K562 (cell line): ENCODE measurements around the gene CDR2L. TPM values are rescaled to one million over a fixed set of nuclear protein-coding genes. Genes with fewer than 3 reads are reported as not detected.

Source experiments
- ATF7 ChIP-seq: fragments of 450-650 bp; IDR thresholded peaks from 2 replicates; pipeline ENCODE4 v1.7.1; 2014; ENCODE audit warnings: mild to moderate bottlenecking, moderate library complexity
- CUX1 ChIP-seq: fragments of 200-800 bp; sonication (Bioruptor generic); IDR thresholded peaks from 2 replicates; pipeline ENCODE4 v1.6.1; 2016; ENCODE audit warnings: missing genetic modification characterization, missing compliant biosample characterization
- FOXJ3 ChIP-seq: sonication (generic); formaldehyde crosslinking; IDR thresholded peaks from 2 replicates; pipeline ENCODE4 v1.4.0; 2020; ENCODE audit warnings: mild to moderate bottlenecking, missing genetic modification reagents
- GTF2B ChIP-seq: IDR thresholded peaks from 2 replicates; pipeline ENCODE4 v1.6.1; 2011; ENCODE audit not compliant: insufficient read length; ENCODE audit errors: extremely low read depth
- KDM4B ChIP-seq, 2 experiments: fragments of 450-650 bp in 1 of 2; sonication (generic) in 1 of 2; IDR thresholded peaks; 2 replicates each; pipeline ENCODE4 v1.6.1; 2016 to 2017; ENCODE audit warnings: borderline replicate concordance in 2 of 2, antibody characterized with exemption in 1 of 2, low read depth in 1 of 2, mild to moderate bottlenecking in 1 of 2
- KLF13 ChIP-seq: fragments of 450-650 bp; IDR thresholded peaks from 2 replicates; pipeline ENCODE4 v1.6.1; 2016; ENCODE audit warnings: missing genetic modification characterization, low read depth, mild to moderate bottlenecking, missing compliant biosample characterization, moderate library complexity, borderline replicate concordance
- POLR2AphosphoS2 ChIP-seq: IDR thresholded peaks from 2 replicates; pipeline ENCODE4 v1.6.1; 2012; ENCODE audit warnings: low read length, improper control_type of control experiment
- SAFB ChIP-seq: fragments of 200-400 bp; formaldehyde crosslinking; IDR thresholded peaks from 2 replicates; pipeline ENCODE4 v1.6.1; 2017; ENCODE audit warnings: low read depth, low read length, borderline replicate concordance
- SIX5 ChIP-seq, 2 experiments: IDR thresholded peaks; 2 replicates each; pipeline ENCODE4 v1.6.1; 2011; ENCODE audit warnings: low read length in 2 of 2, borderline replicate concordance in 1 of 2, low read depth in 1 of 2, mild to moderate bottlenecking in 1 of 2, moderate library complexity in 1 of 2; ENCODE audit not compliant: insufficient read depth in 1 of 2
- SOX6 ChIP-seq: fragments of 450-650 bp; IDR thresholded peaks from 2 replicates; pipeline ENCODE4 v1.6.1; 2014; ENCODE audit warnings: mild to moderate bottlenecking
- UBTF ChIP-seq, 2 experiments: IDR thresholded peaks; 2 replicates each; pipeline ENCODE4 v1.6.1; 2012; ENCODE audit warnings: improper control_type of control experiment in 2 of 2, low read depth in 2 of 2, low read length in 2 of 2, borderline replicate concordance in 1 of 2
- XRCC4 ChIP-seq: IDR thresholded peaks from one replicate; pipeline ENCODE4 v1.6.1; 2011; ENCODE audit not compliant: insufficient read depth, insufficient read length; ENCODE audit errors: extremely low read depth
- ZBTB9 ChIP-seq: fragments of 450-650 bp; formaldehyde crosslinking; IDR thresholded peaks from 2 replicates; pipeline ENCODE4 v1.4.0; 2020; ENCODE audit warnings: mild to moderate bottlenecking, moderate library complexity
- ZC3H11A ChIP-seq: IDR thresholded peaks from 2 replicates; pipeline ENCODE4 v1.6.1; 2012; ENCODE audit warnings: low read depth, low read length, improper control_type of control experiment
- polyA plus RNA-seq, 8 experiments: library from polyadenylated mRNA; depleted of rRNA in 4 of 8; stranded (reverse) in 5 of 8; unstranded in 3 of 8; fragments of >200 nt; fragmentation: Nextera tagmentation in 2 of 8; fragmentation: Illumina TruSeq in 1 of 8; extraction: Ambion mirVana in 2 of 8; extraction: Trizol in 1 of 8; gene quantifications; 2 replicates each; pipeline versions ENCODE4 v1.2.1 to v1.2.3, GENCODE V29; 2011 to 2014; ENCODE audit warnings: inconsistent platforms in 1 of 8, missing spikeins in 1 of 8
- total RNA-seq, 7 experiments: library from RNA; depleted of rRNA in 6 of 7; stranded (reverse); fragments of >200 nt in 6 of 7; fragmentation: Illumina TruSeq in 2 of 7; extraction: Trizol in 2 of 7; gene quantifications; 2 replicates each; pipeline versions ENCODE4 v1.2.1 to v1.2.3, GENCODE V29; 2011 to 2021; ENCODE audit warnings: low replicate concordance in 1 of 7

CDR2L gene
- total and polyA plus RNA-seq, 9 of the 15 experiments (the other 6 are each of a cell fraction or from before 2014, with no cell fraction given), result 2.7 to 16.0 (median 7.3) TPM

- TF ChIP-seq SOX6, result peak; percentile 35; the same call in 1 of the 2 replicates
- no peak for TF ChIP-seq KLF13
- peak in 1 of 2 experiments; percentile 87; a peak in 1 of 4 replicates for TF ChIP-seq KDM4B (IDR thresholded peaks at IDR 0.05; ENCODE audit: borderline replicate concordance in 2 of 2, low read depth in 1 of 2)
- TF ChIP-seq ATF7, result peak; percentile 77; the same call in 1 of the 2 replicates
- TF ChIP-seq SAFB, result 0 out of 2 replicates have a peak, but pooled peaks have one; percentile 40
- TF ChIP-seq ZC3H11A, result peak; percentile 96
- no peak for TF ChIP-seq FOXJ3 (CRISPR knock-in tag)
- peak; percentile 95 to 97; a peak in 3 of 4 replicates for TF ChIP-seq UBTF (IDR thresholded peaks at IDR 0.05; ENCODE audit: borderline replicate concordance in 1 of 2, low read depth in 2 of 2, low read length in 2 of 2)
- peak; percentile 30 to 47; a peak in 3 of 4 replicates for TF ChIP-seq SIX5 (IDR thresholded peaks at IDR 0.05; ENCODE audit: borderline replicate concordance in 1 of 2, insufficient read depth in 1 of 2, low read depth in 1 of 2, low read length in 2 of 2)
- TF ChIP-seq POLR2AphosphoS2, result no peak
- TF ChIP-seq XRCC4, result no peak
- peak; percentile 79; the same call in 1 of the 2 replicates for TF ChIP-seq ZBTB9 (CRISPR knock-in tag)
- no peak for TF ChIP-seq CUX1 (CRISPR knock-in tag)
- no peak for TF ChIP-seq GTF2B
Observed at GRCh38 chr17:75012346-75013091, 25.1 kb downstream of the CDR2L start, which contains the start of gene MRPL58 (continued).
